NCI-H146 (cell line): ENCODE results near the gene CELF5.

ENCODE experiments used
- DNase-seq: peaks from one replicate; lab custom pipeline; 2025; lab: John Stamatoyannopoulos, UW

The CELF5 gene

GRCh38 chr19:3344608-3345598 is 120.4 kb downstream of the CELF5 start:
- DNase-seq = no peak

- no peak for DNase-seq
Measured at GRCh38 chr19:3345850-3346460, 121.5 kb downstream of the CELF5 start.
